HepG2 (cell line): ENCODE data around the gene BEST2. TPM values are rescaled to one million over a fixed set of nuclear protein-coding genes. Genes with fewer than 3 reads are reported as not detected.

ENCODE experiments used
- ASH2L ChIP-seq: fragments of 300-600, 200-600 bp; sonication (generic); IDR thresholded peaks from 2 replicates; pipeline ENCODE4 v1.7.0; 2017; ENCODE audit warnings: low read depth, mild to moderate bottlenecking, moderate library complexity, mixed read lengths, low read length; ENCODE audit not compliant: insufficient read length
- CCDC6 ChIP-seq: sonication (generic); formaldehyde crosslinking; IDR thresholded peaks from 2 replicates; pipeline ENCODE4 v1.8.1; 2022; ENCODE audit warnings: mild to moderate bottlenecking, missing genetic modification reagents, moderate library complexity
- ETV5 ChIP-seq: IDR thresholded peaks from 2 replicates; pipeline ENCODE4 v1.6.1; 2018; ENCODE audit warnings: missing biosample characterization, missing genetic modification reagents, inconsistent platforms, borderline replicate concordance
- GABPA ChIP-seq, 2 experiments: IDR thresholded peaks; 2 replicates each; pipeline ENCODE4 v1.6.1; 2011 to 2016; ENCODE audit warnings: low read depth in 2 of 2, low read length in 1 of 2, missing biosample characterization in 1 of 2, missing genetic modification characterization in 1 of 2
- HES4 ChIP-seq: sonication (generic); formaldehyde crosslinking; IDR thresholded peaks from 2 replicates; pipeline ENCODE4 v1.9.0; 2021; ENCODE audit warnings: mild to moderate bottlenecking, missing genetic modification reagents, borderline replicate concordance
- HNRNPH1 ChIP-seq: fragments of 200-400 bp; formaldehyde crosslinking; optimal IDR thresholded peaks from 2 replicates; pipeline ENCODE3; 2017; ENCODE audit warnings: mild to moderate bottlenecking, low read depth, low read length
- HOXA7 ChIP-seq: sonication (generic); formaldehyde crosslinking; IDR thresholded peaks from 2 replicates; pipeline ENCODE4 v1.8.1; 2022; ENCODE audit warnings: mild to moderate bottlenecking, missing genetic modification reagents, moderate library complexity
- JUN ChIP-seq: sonication (generic); formaldehyde crosslinking; IDR thresholded peaks from 2 replicates; pipeline ENCODE4 v1.4.0; 2020; ENCODE audit warnings: mild to moderate bottlenecking, missing genetic modification reagents
- NFKB2 ChIP-seq: sonication (generic); formaldehyde crosslinking; IDR thresholded peaks from 2 replicates; pipeline ENCODE4 v1.4.0; 2020; ENCODE audit warnings: missing genetic modification reagents, borderline replicate concordance
- PHF21A ChIP-seq: sonication (generic); formaldehyde crosslinking; IDR thresholded peaks from 2 replicates; pipeline ENCODE4 v1.5.0; 2020; ENCODE audit warnings: mild to moderate bottlenecking, missing genetic modification reagents
- RBM39 ChIP-seq: fragments of 200-400 bp; formaldehyde crosslinking; IDR thresholded peaks from one replicate; pipeline ENCODE4 v1.6.1; 2018; ENCODE audit warnings: antibody characterized with exemption, mild to moderate bottlenecking, low read depth, low read length; ENCODE audit not compliant: poor library complexity, severe bottlenecking
- RELA ChIP-seq: sonication (generic); formaldehyde crosslinking; IDR thresholded peaks from 2 replicates; pipeline ENCODE4 v1.4.0; 2020; ENCODE audit warnings: missing genetic modification reagents
- REPIN1 ChIP-seq: sonication (generic); formaldehyde crosslinking; IDR thresholded peaks from 2 replicates; pipeline ENCODE4 v1.8.0; 2022; ENCODE audit warnings: missing genetic modification reagents, low read depth, mild to moderate bottlenecking, borderline replicate concordance
- U2AF2 ChIP-seq: fragments of 200-400 bp; formaldehyde crosslinking; IDR thresholded peaks from 2 replicates; pipeline ENCODE4 v1.6.1; 2017; ENCODE audit warnings: low read depth, mild to moderate bottlenecking, low read length
- YY1 ChIP-seq: IDR thresholded peaks from 2 replicates; pipeline ENCODE4 v1.6.1; 2011; ENCODE audit warnings: low read length, low read depth, moderate library complexity, mild to moderate bottlenecking; ENCODE audit not compliant: insufficient read depth, insufficient replicate concordance
- ZKSCAN8 ChIP-seq: IDR thresholded peaks from 2 replicates; pipeline ENCODE4 v1.6.1; 2016; ENCODE audit warnings: borderline replicate concordance, missing genetic modification reagents, missing compliant biosample characterization
- ZNF205 ChIP-seq: IDR thresholded peaks from 2 replicates; pipeline ENCODE4 v1.6.1; 2018; ENCODE audit warnings: missing biosample characterization, missing genetic modification reagents
- ZNF350 ChIP-seq: sonication (generic); formaldehyde crosslinking; IDR thresholded peaks from 2 replicates; pipeline ENCODE4 v1.4.0; 2020; ENCODE audit warnings: mild to moderate bottlenecking, low read depth, missing genetic modification reagents, borderline replicate concordance
- ZNF850 ChIP-seq: sonication (generic); formaldehyde crosslinking; conservative IDR thresholded peaks from 2 replicates; pipeline ENCODE4 v1.9.0; 2021; ENCODE audit warnings: mild to moderate bottlenecking, missing genetic modification reagents
- ZNF891 ChIP-seq: sonication (generic); formaldehyde crosslinking; IDR thresholded peaks from 2 replicates; pipeline ENCODE4 v1.5.0; 2020; ENCODE audit warnings: mild to moderate bottlenecking, missing genetic modification reagents
- ZUFSP ChIP-seq: sonication (generic); formaldehyde crosslinking; IDR thresholded peaks from 2 replicates; pipeline ENCODE4 v1.9.0; 2021; ENCODE audit warnings: missing genetic modification reagents, mild to moderate bottlenecking, borderline replicate concordance
- polyA plus RNA-seq, 8 experiments: library from polyadenylated mRNA; depleted of rRNA in 3 of 8; stranded (reverse) in 7 of 8; unstranded in 1 of 8; fragments of >200 nt; fragmentation: Illumina TruSeq in 4 of 8; extraction: Trizol in 4 of 8; gene quantifications; 2 replicates each; pipeline versions ENCODE4 v1.2.1 to v1.2.3, GENCODE V29; 2011 to 2016; ENCODE audit warnings: low read depth in 4 of 8, missing spikeins in 1 of 8, mixed read lengths in 1 of 8; ENCODE audit not compliant: insufficient read depth in 1 of 8
- total RNA-seq, 5 experiments: library from RNA; depleted of rRNA; stranded (reverse); fragments of >200 nt; fragmentation: Illumina TruSeq; extraction: Trizol; gene quantifications; 2 replicates each; pipeline ENCODE4 v1.2.3, GENCODE V29; 2016; ENCODE audit warnings: low read depth in 1 of 5
- TF ChIP-seq, protein P1 (sequence below): sonication (generic); formaldehyde crosslinking; IDR thresholded peaks from 2 replicates; pipeline ENCODE4 v1.9.0; 2021; ENCODE audit warnings: missing genetic modification reagents, borderline replicate concordance
- TF ChIP-seq, protein P2 (sequence below): sonication (generic); formaldehyde crosslinking; IDR thresholded peaks from 2 replicates; pipeline ENCODE4 v1.4.0; 2020; ENCODE audit warnings: missing genetic modification reagents

Gene BEST2
- total and polyA plus RNA-seq, 2 of the 13 experiments (the other 11 are each of a cell fraction or from before 2014, with no cell fraction given) = not detected

DNA sequence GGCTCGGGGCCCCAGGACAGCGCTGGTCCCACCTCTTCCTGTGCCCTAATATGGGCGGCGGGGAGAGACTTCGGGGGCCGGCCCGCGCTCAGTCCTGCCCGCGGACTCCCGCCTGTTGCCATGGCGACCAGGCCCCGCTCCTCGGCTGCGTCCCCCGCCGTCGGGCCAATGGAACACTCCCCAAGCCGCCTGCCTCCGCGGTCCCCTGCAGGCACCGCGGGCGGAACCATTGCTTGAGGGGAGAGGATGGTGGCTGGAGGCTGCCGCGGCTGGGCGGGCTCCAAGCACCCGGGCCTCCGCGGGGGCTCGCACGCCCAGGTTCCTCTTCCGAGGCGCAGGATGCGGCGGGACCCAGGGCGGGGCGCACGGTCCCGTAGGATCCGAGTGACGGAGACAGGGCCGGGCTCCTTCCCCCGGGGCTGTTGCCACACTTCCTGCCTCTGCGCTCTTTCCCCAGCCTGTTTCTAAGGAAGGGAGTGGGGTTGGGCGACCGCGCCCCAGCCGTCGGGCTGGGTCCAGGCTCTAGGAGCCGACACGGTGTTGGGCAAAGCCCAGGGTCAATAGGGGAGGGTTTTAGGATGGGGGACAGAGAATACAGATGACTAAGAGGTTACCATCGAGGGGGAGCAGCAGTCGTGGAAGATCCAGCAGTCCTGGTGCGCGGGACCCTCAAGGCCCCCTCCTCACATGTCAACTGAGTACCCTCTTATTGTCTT is 38.5 kb downstream of the BEST2 start (continued):
- TF ChIP-seq HOXA7 (no peak), ZUFSP (no peak), RBM39 (peak; percentile 66), GABPA (IDR thresholded peaks at IDR 0.05; ENCODE audit: low read depth, low read length) (peak; percentile 29), GABPA (CRISPR knock-in tag; IDR thresholded peaks at IDR 0.05; ENCODE audit: low read depth) (peak; percentile 54; the same call in 1 of the 2 replicates), YY1 (peak; percentile 14), RELA (CRISPR knock-in tag) (no peak), ASH2L (peak; percentile 32), ZNF850 (no peak), CCDC6 (no peak), ZKSCAN8 (CRISPR knock-in tag) (peak; percentile 62; the same call in 1 of the 2 replicates), U2AF2 (peak; percentile 93; the same call in 1 of the 2 replicates), HNRNPH1 (no peak), PHF21A (CRISPR knock-in tag) (peak; percentile 53; the same call in 1 of the 2 replicates), JUN (CRISPR knock-in tag) (no peak), NFKB2 (CRISPR knock-in tag) (no peak), ZNF205 (peak; percentile 32; the same call in 1 of the 2 replicates), HES4 (CRISPR knock-in tag) (no peak), ZNF350 (CRISPR knock-in tag) (peak; percentile 75), ETV5 (peak; percentile 67; the same call in 1 of the 2 replicates), ZNF891 (CRISPR knock-in tag) (peak; percentile 35; the same call in 1 of the 2 replicates), REPIN1 (CRISPR knock-in tag) (no peak)
- TF ChIP-seq, protein P1, sequence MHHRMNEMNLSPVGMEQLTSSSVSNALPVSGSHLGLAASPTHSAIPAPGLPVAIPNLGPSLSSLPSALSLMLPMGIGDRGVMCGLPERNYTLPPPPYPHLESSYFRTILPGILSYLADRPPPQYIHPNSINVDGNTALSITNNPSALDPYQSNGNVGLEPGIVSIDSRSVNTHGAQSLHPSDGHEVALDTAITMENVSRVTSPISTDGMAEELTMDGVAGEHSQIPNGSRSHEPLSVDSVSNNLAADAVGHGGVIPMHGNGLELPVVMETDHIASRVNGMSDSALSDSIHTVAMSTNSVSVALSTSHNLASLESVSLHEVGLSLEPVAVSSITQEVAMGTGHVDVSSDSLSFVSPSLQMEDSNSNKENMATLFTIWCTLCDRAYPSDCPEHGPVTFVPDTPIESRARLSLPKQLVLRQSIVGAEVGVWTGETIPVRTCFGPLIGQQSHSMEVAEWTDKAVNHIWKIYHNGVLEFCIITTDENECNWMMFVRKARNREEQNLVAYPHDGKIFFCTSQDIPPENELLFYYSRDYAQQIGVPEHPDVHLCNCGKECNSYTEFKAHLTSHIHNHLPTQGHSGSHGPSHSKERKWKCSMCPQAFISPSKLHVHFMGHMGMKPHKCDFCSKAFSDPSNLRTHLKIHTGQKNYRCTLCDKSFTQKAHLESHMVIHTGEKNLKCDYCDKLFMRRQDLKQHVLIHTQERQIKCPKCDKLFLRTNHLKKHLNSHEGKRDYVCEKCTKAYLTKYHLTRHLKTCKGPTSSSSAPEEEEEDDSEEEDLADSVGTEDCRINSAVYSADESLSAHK (CRISPR knock-in tag) = no peak
- TF ChIP-seq, protein P2, sequence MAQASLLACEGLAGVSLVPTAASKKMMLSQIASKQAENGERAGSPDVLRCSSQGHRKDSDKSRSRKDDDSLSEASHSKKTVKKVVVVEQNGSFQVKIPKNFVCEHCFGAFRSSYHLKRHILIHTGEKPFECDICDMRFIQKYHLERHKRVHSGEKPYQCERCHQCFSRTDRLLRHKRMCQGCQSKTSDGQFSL (CRISPR knock-in tag) = no peak
